T47D (cell line): ENCODE results near the gene ARHGEF3.

ENCODE experiments used
- DNase-seq, 2 experiments: peaks; one replicate each; pipeline versions ENCODE4 v3.0.0 to v3.0.0-alpha.2; 2011 to 2012; ENCODE audit warnings: low read depth in 1 of 2, low spot score in 1 of 2
- JUND ChIP-seq: IDR thresholded peaks from 2 replicates; pipeline ENCODE4 v1.6.1; 2012; ENCODE audit warnings: low read depth
- in situ Hi-C: cut with HindIII; loops from 2 replicates; pipeline ENCODE4 v1.10.0; 2016; ENCODE audit warnings: low sequenced_read_pairs, low pct_unique_long_range_greater_than_20kb

Gene ARHGEF3

DNA sequence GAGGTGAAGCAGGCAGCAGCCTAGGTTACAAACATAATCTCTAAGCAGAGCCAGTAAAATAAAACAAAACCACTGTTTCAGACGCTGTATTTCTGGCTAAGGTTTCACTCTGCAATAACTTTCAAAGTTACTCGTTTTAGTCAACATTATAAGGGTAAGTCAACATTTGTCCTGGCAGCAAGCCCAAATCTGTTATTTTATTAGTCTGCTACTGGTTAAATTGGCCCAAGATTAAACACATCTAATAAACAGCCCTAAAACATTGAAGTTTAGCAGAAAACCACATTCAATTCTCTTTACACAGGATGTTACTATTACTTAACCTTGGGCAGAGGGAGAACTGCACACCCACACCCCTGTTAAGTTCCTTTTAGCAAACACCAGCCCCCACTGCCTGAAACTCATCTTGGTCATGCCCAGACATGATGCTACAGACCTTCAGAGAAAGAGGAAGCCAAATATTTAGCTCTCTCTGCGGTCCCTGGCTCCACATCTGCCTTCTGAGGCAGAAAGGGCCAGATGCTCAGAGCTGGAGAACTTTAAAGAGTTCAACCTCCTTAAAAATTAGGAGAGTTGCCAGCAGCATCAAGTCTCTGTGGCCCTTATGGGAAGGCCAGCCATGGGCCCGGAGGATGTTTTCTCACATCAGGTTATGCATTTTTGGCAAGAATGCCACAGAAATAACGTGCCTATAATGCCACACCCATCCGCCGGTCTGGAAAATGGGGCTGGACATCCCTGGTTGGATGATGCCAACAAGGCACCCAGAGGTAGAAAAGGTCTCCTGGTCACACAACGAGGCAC, 17.9 kb downstream of the ARHGEF3 start:
- TF ChIP-seq JUND, result no peak
- in situ Hi-C loops, result no loop called here
- peak in 1 of 2 experiments; percentile 24 for DNase-seq

- DNase-seq, result no peak
- TF ChIP-seq JUND, result no peak
- in situ Hi-C loops, result no loop called here
These were observed 18.8 kb downstream of the ARHGEF3 start for GRCh38 chr3:56782906-56783305.

- in situ Hi-C loops, result no loop called here
- no peak for DNase-seq
- no peak for TF ChIP-seq JUND
These were observed 19.5 kb downstream of the ARHGEF3 start for GRCh38 chr3:56782215-56782614.

DNA sequence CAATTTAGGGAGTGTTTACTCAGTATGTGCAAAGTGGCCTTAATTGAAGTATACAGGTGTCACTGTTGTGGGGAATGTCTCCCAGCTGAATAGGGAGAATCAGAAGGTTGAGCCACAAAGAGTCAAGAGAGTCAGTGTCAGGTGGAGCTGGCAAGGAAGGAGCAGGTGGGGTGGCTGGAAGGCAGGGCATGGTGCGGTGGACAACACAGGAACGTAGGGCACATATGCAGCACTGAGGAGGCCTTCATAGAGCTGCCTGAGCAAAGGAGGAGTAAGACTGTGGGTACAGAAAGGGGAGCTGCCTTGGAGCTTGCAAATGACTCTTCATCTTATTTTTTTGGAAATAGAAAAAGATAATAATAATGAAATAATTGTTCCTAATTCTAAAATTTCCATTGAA, 20.0 kb downstream of the ARHGEF3 start:
- DNase-seq, result no peak
- in situ Hi-C loops, result no loop called here
- no peak for TF ChIP-seq JUND

DNA sequence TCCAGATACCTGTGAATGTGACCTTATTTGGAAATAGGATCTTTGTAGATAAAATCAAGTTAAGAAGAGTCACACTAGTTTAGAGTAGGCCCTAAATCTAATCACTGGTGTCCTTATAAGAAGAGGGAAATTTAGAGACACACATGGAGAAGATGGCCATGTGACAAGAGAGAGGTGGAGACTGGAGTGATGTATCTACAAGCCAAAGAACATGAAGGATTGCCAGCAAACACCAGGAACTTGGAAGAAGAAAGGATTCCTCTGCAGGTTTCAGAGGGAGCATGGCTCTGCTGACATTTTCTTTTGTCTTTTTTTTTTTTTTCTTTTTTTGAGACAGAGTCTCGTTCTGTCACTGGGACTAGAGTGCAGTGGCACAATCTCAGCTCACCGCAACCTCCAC, 20.8 kb downstream of the ARHGEF3 start:
- in situ Hi-C loops, result no loop called here
- no peak for DNase-seq
- no peak for TF ChIP-seq JUND

- DNase-seq, result no peak
- TF ChIP-seq JUND, result no peak
- in situ Hi-C loops, result no loop called here
These were observed 22.9 kb downstream of the ARHGEF3 start for GRCh38 chr3:56778893-56779292.

DNA sequence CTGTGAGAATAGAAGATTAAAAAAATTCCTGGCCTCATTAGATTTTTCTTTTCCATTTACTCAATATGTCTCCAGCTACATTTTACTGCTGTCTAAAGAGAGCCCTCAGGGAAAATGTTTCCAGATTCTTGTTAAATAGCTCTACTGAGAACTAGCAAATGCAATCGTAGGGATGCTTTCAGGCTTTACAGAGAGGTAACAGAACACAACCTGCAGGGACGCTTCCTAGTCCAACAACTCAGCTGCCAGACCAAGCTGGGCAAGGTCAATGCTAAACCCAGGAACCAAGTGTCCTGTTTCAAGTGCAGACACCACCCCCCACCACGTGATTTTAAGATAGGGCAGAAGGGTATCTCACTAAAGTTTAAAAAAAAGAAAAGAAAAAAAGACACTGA, 25.2 kb downstream of the ARHGEF3 start:
- in situ Hi-C loops, result no loop called here
- TF ChIP-seq JUND, result no peak
- DNase-seq, result no peak

DNA sequence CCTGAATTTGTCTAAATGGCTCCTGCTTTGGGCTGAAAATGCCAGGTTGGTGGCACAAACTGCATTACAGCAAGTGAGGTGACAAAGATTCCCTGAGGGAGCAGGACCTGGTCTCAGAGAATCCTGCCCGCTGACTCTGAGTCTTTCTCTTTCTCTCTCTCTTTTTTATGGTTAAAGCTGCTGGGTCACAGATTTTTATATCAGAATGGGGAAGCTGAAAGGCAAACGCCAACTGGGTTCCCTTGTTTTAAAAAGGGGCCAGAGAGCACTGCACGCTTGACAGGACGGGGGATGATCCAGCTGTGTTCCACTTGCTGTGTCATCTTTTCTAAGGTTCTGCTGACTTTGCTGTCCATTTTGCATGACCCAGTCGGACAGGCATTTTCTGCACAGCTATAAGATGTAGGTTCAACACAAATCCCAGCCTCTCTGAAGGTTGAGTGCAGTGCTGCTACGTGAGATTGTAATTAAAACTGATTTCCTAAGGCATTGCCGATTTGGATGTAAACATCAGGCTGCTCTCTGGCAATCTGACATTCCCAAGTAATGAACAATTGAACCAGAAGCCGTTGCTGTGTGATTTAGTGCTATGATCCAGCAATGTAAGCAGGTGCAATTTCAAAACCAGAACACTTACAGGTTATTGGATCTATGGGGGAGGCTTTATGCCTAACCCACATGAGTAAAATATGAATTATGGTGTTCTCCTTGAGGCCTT, 25.8 kb downstream of the ARHGEF3 start:
- TF ChIP-seq JUND, result no peak
- in situ Hi-C loops, result no loop called here
- DNase-seq, result no peak

DNA sequence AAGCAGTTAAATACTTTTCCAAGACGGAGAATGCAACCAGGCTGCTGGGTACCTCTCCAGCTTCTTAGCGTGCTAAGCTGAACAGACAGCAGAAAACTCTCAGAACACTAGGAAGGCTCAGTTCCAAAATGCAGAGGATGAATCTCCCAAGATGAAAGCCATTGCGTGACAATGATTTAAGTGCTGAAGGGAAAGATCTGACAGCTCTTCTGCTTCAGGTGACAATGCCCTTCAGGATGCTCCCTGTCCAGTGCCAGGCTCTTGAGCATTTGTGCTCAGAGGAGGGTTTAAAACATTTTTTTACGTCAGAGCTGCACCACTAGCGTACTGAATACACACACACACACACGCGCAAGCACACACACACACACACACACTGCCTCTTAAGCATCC, 26.3 kb downstream of the ARHGEF3 start:
- in situ Hi-C loops, result no loop called here
- no peak for TF ChIP-seq JUND
- no peak for DNase-seq

DNA sequence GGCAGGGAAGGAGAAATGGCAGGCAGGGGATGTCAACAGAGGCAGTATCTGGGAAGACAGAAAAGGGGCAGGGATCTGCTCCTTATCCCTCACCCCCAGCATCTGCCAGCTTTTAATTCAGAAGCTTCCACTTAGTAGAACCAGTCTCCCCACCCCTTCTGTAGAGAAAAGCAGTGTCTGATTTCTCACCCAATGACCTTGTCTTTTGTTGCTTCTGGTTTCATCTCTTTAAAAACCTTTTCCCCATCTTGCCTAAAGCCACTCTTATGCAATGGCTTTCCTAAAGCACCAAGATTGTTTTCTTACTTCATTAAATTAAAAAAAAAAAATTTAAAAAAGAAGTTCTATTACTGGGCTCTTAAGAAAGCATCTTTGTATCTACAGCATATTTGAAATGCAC, 27.8 kb downstream of the ARHGEF3 start:
- TF ChIP-seq JUND, result no peak
- no peak for DNase-seq
- in situ Hi-C loops, result no loop called here

DNA sequence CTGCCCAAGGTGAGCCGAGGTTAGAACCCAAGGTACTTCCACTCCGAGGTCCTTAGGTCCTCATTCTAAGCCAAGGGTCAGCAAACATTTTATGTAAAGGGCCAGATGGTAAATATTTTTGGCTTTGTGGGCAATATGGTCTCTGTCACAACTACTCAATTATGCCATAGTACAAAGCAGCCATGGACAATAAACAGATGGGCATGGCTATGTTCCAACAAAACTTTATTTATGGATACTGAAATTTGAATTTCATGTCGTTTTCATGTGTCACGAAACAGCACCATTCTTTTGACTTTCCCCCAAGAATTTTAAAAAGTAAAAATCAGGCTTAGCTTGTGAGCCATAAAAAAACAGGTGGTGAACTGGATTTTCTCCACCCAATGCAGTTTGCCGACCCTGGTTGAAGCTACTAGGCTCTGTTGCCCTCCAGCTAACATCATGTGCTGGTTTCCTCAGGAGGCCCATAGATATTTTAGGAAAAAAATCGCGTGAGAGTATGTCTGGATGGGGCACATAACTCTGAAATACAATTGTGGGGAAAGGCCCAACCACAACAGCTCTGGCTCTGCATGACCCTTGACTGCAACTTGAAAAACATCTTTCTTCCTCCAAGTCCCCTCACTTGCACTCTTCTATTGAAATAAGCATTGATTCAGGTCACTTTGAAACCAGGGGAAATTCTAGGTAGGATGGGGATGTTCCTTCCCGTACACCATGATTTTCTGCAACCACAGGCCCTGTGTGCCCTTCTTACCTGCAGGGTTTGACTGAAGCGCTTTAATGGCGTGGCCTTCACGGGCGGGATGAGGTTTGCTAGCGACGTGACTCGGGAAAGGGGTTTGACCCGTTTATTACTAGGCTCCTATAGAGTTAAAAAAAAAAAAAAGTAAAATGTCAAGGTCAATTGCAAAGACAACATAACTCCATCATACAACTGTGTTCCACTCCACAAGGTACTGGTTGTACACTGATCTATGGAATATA, 28.5 kb downstream of the ARHGEF3 start:
- in situ Hi-C loops, result no loop called here
- no peak for DNase-seq
- no peak for TF ChIP-seq JUND

DNA sequence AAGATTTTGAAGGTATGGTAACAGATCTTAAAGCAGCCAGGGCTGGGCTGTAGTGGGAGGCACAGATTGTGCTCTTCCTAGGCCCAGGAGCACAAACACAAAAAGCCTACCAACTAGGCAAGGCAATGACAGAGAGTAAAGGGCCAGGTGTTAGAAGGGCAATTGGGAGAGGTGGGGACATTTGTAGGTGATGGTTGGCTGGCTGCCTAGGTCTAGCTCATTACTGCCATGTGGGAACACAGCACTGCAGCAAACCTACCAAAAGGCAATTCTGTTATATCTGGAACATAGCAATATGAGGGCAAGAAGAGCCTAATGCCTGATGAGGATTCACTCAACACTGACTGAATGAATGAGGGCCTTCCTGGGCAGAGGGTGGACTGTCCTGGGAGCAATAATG, 30.4 kb downstream of the ARHGEF3 start:
- in situ Hi-C loops, result no loop called here
- no peak for DNase-seq
- TF ChIP-seq JUND, result no peak
